ENCODE measurements around the gene FAM149B1. TPM values are rescaled to one million over a fixed set of nuclear protein-coding genes. Genes with fewer than 3 reads are reported as not detected.

The FAM149B1 gene
- polyA plus RNA-seq, 1 donor (not counting 4 experiments of a cell fraction or from before 2014, with no cell fraction given): 22.2 TPM

DNA sequence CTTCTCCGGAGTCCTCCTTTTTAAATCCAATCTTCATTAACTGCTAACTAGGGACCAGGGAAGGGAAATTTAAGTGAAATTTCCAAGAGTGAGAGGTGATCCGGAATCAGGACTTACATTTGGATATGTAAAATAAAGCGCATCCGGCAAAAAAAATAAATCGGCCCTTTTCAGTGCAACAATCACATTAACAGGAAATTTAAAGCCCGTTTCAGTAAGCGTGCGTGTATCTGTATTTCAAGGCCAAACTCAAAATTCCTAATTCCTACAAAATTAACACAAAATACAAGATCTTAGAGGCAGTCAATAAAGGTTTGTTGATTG lies 78.4 kb downstream of the FAM149B1 start:
- no peaks in the 10 kb centered on the region for H3K9me1 ChIP-seq (ENCODE audit: control insufficient read depth, extremely low read depth, insufficient read depth, low read length)
- peak overlapping the region; percentile 96 for H3K4me2 ChIP-seq (ENCODE audit: control insufficient read depth, extremely low read depth, insufficient read depth, low read depth, low read length)
- peaks cover 49% of the 10 kb centered on the region for H3K79me2 ChIP-seq (ENCODE audit: control insufficient read depth, insufficient read depth, low read length)
- no peaks in the 10 kb centered on the region for H3K27me3 ChIP-seq (ENCODE audit: control insufficient read depth, extremely low read depth, insufficient read depth, low read length)
- H3K9me3 ChIP-seq (ENCODE audit: control insufficient read depth, low read depth, low read length): no peaks in the 10 kb centered on the region
- no peaks in the 10 kb centered on the region for H4K20me1 ChIP-seq (ENCODE audit: control insufficient read depth, extremely low read depth, insufficient read depth, low read length)
- H2AFZ ChIP-seq (ENCODE audit: control insufficient read depth, low read length): peak overlapping the region; percentile 81
- peaks cover 18 to 45% of the 10 kb centered on the region in 2 experiments for H3K36me3 ChIP-seq (ENCODE audit: control insufficient read depth in 2 of 2, extremely low read depth in 1 of 2, insufficient read depth in 2 of 2, low read length in 2 of 2)
- no peak for DNase-seq (ENCODE audit: low read depth, low spot score)
- H3K9ac ChIP-seq (ENCODE audit: control insufficient read depth, extremely low read depth, insufficient read depth, low read length): peak overlapping the region; percentile 91
- peak overlapping the region; percentile 74 for H3K27ac ChIP-seq (ENCODE audit: control insufficient read depth, insufficient read depth, low read length)
- TF ChIP-seq, protein P1, sequence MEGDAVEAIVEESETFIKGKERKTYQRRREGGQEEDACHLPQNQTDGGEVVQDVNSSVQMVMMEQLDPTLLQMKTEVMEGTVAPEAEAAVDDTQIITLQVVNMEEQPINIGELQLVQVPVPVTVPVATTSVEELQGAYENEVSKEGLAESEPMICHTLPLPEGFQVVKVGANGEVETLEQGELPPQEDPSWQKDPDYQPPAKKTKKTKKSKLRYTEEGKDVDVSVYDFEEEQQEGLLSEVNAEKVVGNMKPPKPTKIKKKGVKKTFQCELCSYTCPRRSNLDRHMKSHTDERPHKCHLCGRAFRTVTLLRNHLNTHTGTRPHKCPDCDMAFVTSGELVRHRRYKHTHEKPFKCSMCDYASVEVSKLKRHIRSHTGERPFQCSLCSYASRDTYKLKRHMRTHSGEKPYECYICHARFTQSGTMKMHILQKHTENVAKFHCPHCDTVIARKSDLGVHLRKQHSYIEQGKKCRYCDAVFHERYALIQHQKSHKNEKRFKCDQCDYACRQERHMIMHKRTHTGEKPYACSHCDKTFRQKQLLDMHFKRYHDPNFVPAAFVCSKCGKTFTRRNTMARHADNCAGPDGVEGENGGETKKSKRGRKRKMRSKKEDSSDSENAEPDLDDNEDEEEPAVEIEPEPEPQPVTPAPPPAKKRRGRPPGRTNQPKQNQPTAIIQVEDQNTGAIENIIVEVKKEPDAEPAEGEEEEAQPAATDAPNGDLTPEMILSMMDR (optimal IDR thresholded peaks at IDR 0.05 in 1 of 3, IDR thresholded peaks at IDR 0.05 in 1 of 3, conservative IDR thresholded peaks at IDR 0.05 in 1 of 3; ENCODE audit: extremely low read depth in 1 of 3, insufficient read depth in 2 of 3, low read length in 3 of 3): no peak
- TF ChIP-seq EZH2 (IDR thresholded peaks at IDR 0.05; ENCODE audit: low read length): no peak
- no peak for FAIRE-seq
- dilution Hi-C loops (cut with MboI; ENCODE audit: extremely low pct_ligation_motif_present, low sequenced_read_pairs): no loop called here
- H3K4me3 ChIP-seq (ENCODE audit: control insufficient read depth in 2 of 3, extremely low read depth in 1 of 3, insufficient read depth in 2 of 3, low read depth in 1 of 3, low read length in 3 of 3): peak overlapping the region; percentile 70 to 96 (median 86)
- H3K4me1 ChIP-seq (ENCODE audit: control insufficient read depth, extremely low read depth, insufficient read depth, low read length): peaks cover 34% of the 10 kb centered on the region

DNA sequence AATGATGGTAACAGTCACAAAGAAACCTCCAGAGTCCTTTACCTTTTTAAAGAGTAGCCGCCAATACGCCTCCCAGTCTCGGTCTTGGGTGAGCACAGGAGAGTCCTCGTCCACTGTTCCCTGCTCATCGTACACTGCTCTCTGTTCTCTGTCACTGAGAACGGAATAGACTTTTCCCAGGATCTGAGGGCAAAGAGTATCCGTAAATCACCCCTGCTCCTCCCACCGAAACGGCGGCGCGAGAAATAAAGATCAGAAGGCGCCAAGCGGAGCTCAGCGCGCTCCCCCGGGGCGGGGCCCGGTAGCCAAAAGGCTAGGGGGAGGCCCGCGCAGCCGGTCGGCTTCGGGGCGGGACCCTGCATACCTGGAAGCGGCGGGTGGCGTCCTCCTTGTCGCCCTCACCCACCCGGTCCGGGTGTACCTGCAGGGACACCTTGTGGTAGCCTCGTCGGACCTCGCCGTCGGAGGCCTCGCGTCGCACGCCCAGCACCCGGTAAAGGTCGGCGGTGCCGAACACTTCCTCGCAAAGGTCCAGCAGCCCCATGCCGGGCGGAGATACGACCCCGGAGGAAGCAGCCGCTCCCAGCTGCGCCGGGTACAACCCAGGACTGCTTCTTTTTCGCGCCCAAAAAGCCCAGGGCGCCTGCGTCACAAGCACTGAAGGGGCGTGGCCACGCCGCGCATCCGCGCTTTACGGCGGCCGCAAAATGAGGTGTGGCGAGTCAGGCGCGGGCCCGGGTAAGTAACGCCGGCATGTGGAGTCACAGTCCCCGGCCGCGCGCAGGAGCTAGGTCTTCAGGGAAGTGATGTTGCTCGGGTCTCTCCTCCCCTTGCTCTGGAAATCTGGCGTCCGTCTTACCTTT lies 79.0 kb downstream of the FAM149B1 start, which contains the start of gene DNAJC9:
Gene DNAJC9 (minus strand): TSS at position 610 of the 863 bp plus-strand sequence. CDS start 66 bp downstream, at position 544.
- peaks cover 16 to 45% of the 10 kb centered on the region in 2 experiments for H3K36me3 ChIP-seq (ENCODE audit: control insufficient read depth in 2 of 2, extremely low read depth in 1 of 2, insufficient read depth in 2 of 2, low read length in 2 of 2)
- no peaks in the 10 kb centered on the region for H3K27me3 ChIP-seq (ENCODE audit: control insufficient read depth, extremely low read depth, insufficient read depth, low read length)
- H3K9me3 ChIP-seq (ENCODE audit: control insufficient read depth, low read depth, low read length): no peaks in the 10 kb centered on the region
- peak within 1 kb of the TSS; percentile 74 for H3K27ac ChIP-seq (ENCODE audit: control insufficient read depth, insufficient read depth, low read length)
- H3K79me2 ChIP-seq (ENCODE audit: control insufficient read depth, insufficient read depth, low read length): peaks cover 55% of the 10 kb centered on the region
- dilution Hi-C loops (cut with MboI; ENCODE audit: extremely low pct_ligation_motif_present, low sequenced_read_pairs): no loop called here
- H2AFZ ChIP-seq (ENCODE audit: control insufficient read depth, low read length): peak within 1 kb of the TSS; percentile 93
- H3K4me3 ChIP-seq (ENCODE audit: control insufficient read depth in 2 of 3, extremely low read depth in 1 of 3, insufficient read depth in 2 of 3, low read depth in 1 of 3, low read length in 3 of 3): peak within 1 kb of the TSS; percentile 70 to 96 (median 86)
- peak within 1 kb of the TSS; percentile 96 for H3K4me2 ChIP-seq (ENCODE audit: control insufficient read depth, extremely low read depth, insufficient read depth, low read depth, low read length)
- H3K9me1 ChIP-seq (ENCODE audit: control insufficient read depth, extremely low read depth, insufficient read depth, low read length): no peaks in the 10 kb centered on the region
- FAIRE-seq (no peak), DNase-seq (ENCODE audit: low read depth, low spot score) (peak; percentile 75)
- peaks cover 34% of the 10 kb centered on the region for H3K4me1 ChIP-seq (ENCODE audit: control insufficient read depth, extremely low read depth, insufficient read depth, low read length)
- peak within 1 kb of the TSS; percentile 91 for H3K9ac ChIP-seq (ENCODE audit: control insufficient read depth, extremely low read depth, insufficient read depth, low read length)
- TF ChIP-seq EZH2 (IDR thresholded peaks at IDR 0.05; ENCODE audit: low read length): no peak
- TF ChIP-seq, protein P1 (optimal IDR thresholded peaks at IDR 0.05 in 1 of 3, IDR thresholded peaks at IDR 0.05 in 1 of 3, conservative IDR thresholded peaks at IDR 0.05 in 1 of 3; ENCODE audit: extremely low read depth in 1 of 3, insufficient read depth in 2 of 3, low read length in 3 of 3): peak in 2 of 3 experiments; percentile 1 to 11
- no peaks in the 10 kb centered on the region for H4K20me1 ChIP-seq (ENCODE audit: control insufficient read depth, extremely low read depth, insufficient read depth, low read length)

All from keratinocyte (primary cell).